GM21619 (cell line): ENCODE data around the gene AGTRAP.
A peak's percentile ranks its signal among the peaks of the same experiment; 100 is the strongest.

ENCODE experiments used
- ATAC-seq: cut with Tn5 transposase; IDR thresholded peaks from one replicate; pipeline ENCODE4 v1.9.1; 2021; ENCODE audit not compliant: unreplicated experiment

Gene AGTRAP

DNA sequence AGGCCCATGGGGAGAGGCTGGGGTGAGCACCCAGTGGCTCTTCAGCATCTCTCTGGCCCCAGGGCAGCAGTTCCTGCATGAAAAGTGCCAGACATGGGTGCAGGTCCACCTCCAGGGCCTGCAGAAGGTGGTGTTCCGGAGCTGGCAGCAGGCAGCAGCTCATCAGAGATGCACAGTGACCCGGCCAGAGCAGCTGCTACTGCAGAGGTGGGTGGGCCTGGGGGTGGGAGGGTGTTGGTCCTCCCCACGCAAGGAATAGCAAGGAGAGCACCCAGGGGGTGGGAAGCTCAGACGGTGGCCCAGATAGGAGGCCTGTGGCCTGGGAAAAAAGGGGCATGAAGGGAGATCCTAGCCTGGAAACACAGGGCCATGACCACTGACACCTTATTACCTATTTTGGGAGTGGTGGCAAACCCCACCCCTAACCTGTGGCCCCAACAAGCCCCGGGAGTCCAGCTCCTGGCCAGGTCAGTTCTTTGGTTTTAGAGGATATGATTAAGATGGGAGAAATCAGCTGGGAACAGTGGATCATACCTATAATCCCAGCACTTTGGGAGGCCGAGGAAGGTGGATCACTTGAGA lies 46.3 kb downstream of the AGTRAP start:
- no peak for ATAC-seq

DNA sequence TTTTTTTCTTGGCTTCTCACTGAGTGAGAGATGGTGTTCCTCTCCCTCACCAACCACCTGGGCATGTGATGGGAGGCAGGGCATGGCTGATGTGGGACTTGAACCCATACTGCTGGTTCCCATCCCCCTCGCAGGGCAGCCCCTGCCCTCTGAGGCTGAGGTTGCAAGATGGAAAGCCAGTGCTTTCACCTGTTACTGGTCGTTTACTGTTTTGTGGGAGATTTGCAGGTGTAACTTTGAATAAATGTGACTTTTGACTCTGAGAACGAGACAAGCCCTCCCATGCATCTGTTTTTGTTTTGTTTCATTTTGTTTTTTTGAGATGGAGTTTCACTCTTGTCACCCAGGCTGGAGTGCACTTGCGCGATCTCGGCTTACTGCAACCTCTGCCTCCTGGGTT lies 47.6 kb downstream of the AGTRAP start:
- ATAC-seq: no peak

DNA sequence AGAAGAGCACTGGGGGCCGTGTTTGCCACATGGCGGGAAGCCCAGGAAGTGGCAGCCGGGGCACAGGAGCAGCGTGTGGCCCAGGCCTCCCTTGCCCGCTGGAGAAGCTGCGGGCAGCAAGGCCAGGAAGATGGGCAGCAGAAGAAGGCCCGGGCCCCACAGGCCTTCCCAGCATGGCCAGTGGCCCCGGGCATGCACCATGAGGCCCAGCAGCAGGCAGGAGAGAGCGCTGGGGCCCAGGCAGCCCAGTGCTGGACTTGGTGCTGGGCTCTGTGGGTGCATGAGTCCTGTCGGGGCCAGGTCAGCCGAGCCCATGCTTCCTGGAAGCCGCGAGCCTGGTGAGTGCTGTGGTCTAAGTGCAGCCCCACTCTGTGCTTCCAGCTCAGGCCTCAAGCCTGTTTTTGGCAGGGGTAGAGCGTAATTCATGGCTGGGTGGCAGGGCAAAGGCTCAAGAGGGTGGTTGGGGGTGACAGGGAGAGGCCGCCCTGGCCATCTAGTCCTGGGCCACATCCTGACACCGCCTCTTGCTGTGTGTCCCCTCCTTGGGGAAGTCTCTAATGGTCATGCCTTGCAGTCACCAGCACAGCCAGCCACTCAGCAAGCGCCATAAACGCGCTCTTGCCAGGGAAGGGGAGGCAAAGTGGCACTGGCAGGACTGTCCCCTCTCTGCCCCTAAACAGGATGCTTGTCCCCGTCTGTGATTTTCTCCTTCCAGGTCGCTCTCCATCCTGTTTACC lies 48.5 kb downstream of the AGTRAP start:
- peak; percentile 15 for ATAC-seq

DNA sequence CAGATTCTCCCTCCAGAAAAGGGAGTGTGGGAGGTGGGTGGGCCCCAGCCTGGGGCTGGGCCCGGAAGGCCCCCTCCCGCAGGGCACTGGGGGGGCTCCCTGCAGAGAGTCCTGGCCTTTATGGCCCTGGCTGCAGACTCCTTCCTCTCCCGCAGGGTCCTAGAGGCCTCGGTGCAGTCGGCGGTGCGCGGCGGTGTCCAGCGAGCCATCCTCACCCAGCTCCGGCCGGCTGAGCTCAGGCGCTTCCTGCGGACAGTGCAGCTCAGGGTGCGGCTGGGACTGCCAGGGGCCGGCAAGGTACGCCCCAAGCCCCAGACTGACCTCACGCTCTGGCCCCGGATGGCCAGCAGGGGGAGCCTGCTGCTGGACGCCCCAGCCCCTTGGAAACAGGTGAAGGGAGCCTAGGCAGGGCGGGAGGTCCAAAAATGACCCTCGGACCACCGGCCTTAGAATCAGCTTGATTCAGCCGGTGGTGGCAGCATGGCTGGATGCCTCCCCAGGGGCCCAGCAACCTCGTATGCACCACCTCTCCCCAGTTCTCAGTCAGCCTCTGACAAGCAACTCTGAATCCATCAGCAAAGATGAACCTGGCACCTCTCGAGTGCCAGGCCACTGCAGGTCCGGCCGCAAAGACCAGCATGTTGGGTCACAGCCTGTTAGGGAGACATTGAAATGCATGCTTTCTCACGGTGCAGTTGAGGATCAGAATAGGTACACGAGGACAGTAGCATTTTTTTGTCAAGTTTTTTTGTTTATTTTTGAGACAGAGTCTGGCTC lies 49.2 kb downstream of the AGTRAP start:
- peak; percentile 65 for ATAC-seq

DNA sequence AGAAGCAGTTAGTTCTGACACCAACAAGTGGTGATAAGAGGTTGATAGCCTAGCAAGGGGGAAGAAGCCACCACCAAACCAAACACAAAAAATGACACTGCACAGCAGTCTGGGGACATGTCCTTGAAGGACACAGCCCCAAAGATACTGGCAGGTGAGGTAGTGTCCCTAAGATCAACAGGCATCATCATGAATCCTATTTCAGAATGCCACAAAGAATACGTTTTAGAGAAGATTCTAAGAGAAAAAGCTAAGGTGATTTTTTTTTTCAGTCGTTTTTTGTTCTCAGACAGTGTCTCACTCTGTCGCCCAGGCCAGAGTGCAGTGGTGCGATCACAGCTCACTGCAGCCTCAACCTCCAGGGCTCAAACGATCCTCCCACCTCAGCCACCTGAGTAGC lies 50.2 kb downstream of the AGTRAP start:
- ATAC-seq: no peak

DNA sequence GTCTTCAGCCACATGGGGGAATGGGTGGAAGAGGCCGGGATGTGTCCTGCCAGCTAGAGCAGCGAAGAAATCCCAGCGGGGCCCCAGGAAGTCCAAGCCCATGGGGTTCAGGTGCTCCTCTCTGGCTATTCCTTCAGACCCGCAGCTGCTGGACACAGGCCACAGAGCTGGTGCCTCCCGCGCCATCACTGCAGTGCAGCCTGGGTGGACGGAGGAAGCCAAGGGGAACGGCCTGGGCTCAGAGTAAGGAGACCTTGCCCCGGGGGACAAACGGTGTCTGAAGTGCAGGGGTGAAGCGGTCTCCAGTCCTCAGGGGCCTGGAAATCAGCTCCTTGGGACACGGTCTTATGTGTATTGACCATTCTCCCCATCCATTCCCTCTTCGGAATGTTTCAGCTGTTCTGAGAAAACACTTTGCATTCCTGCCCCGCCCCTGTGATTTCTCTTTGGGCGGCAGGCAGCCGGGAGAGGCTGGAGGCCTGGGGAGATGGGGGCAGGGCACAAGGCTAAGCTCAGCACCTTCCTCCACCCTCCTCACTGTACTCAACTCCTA lies 51.4 kb downstream of the AGTRAP start:
- no peak for ATAC-seq

DNA sequence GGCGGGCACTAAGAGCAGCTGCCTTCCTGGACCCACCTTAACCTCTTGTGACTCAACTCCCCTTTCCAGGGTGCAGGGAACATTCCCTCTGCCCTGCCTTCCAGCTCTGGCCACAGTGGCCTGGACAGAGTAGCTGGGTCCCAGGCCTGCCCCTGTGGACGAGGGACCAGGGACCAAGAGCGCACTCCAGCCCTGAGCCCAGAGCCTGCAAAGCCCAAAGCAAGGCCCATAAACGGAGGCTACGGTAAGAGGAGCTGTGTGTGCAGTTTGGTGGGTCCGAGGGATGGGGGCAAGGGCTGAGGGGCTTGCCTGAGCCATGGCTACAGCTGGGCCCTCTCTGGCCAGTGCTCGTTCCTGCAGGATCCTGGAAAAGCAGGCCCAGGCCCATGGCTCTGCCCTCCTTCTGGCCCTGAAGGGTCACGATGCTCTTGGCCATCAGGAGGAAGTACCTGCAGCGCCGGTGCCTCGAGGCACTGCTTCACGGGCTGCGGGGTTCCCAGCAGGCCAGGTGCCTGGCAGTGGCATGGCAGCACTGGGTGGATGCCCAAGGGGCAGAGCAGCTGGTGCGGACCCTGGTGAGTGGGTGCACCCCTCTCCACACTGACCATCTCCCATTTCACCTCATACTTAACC lies 52.0 kb downstream of the AGTRAP start:
- ATAC-seq: no peak

DNA sequence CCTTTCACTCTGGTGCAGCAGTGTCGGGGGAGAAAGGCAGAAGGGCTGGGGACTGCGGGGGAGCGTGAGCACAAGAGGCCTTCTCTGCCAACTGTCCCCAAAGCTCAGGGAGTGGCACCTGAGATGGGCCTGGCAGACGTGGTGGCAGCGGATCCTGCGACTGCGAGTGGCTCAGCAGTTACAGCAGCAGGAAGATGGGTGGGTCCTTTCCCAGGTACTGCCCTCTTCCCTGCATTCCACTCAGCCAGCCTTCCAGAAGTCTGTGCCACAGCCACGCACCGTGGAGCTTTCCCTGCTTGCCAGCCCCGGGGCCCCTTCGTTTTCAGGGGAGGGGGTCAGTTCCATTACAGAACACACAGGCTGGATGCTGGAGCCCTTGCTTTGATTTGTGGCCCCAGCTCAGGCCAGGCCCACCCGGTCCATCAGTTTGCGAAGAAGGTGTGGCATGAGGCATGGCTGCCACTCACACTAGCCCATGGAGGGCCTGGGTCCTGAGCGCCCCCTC lies 52.7 kb downstream of the AGTRAP start:
- ATAC-seq: no peak

DNA sequence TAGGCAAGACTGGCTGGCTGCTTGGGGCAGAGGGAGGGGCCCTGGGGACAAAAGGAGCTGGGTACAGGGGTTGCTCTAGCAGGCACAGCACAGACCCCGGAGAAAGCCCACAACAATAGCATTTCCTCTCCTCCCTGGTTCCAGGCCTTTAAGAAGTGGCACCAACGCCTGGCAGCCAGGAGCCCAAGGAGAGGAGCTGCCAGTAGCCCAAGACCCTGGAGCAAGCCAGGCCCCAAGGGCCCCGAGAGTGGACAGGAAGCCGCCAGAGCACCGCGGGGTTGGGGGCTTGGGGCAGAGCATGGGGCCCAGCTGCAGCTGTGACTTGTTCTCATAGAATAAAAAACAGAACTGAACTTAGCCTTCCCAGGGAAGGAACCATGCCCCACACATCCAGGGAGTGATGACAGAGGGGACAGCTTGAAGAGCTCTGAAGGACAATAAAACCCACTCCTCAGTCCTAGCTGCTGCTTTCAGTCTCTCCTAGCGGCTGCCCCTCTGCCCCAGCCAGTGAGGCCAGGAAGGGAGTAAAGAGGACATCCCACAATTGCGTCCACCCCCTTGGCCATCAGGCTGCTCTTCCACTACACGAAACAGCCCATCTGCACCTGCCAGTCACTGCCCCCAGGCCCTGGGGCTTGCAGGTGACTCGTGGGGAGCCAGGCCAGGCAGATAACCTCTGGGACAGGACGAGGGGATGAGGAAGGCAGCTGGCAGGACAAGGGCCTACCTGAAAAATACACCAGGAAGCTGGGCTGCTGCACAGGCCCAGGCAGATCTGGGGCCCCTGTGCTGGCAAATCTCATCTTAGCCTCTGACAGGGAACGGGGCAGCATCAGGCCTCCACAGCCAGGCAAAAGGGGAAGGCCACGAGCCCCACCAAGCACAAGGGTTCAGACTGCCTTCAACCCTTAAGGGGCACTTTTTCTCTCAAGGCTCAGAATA lies 53.5 kb downstream of the AGTRAP start:
- ATAC-seq: no peak

DNA sequence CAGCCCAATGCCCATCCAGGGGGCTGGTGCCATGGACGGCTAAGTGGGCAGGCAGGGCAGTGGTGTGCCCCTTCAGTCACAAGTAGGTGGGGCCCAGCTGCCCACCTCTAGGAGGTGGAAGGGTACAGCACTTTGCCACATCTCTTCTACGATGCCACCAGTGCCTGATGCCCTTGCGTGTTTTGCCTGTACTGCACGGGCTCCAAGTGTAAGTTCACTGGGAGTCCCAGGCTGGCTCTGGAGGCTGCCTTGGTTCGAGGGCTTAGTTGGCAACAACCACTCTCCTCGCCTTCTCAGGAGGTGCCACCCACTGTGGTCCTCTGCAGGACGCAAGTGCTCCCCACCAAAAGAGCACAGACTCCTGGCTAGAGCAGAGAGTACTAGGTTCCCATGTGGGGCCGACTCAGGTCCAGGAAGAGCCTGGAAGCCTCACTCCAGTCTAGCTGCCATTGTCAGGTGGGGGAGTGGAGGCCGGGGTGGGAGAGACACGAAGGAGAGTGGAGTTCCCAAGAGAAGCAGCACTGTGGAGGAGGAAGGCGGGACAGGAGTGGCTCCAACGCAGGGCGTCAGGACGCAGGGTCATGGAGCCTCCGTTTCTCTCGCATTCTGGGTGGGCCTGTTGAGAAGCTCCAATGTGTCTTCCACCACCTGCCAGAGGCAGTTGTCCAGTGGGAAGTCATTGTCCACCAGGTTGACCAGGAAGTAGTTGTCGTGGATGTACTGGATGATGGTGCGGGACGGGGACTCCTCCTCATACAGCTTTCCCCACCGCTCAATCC lies 54.4 kb downstream of the AGTRAP start:
- no peak for ATAC-seq

DNA sequence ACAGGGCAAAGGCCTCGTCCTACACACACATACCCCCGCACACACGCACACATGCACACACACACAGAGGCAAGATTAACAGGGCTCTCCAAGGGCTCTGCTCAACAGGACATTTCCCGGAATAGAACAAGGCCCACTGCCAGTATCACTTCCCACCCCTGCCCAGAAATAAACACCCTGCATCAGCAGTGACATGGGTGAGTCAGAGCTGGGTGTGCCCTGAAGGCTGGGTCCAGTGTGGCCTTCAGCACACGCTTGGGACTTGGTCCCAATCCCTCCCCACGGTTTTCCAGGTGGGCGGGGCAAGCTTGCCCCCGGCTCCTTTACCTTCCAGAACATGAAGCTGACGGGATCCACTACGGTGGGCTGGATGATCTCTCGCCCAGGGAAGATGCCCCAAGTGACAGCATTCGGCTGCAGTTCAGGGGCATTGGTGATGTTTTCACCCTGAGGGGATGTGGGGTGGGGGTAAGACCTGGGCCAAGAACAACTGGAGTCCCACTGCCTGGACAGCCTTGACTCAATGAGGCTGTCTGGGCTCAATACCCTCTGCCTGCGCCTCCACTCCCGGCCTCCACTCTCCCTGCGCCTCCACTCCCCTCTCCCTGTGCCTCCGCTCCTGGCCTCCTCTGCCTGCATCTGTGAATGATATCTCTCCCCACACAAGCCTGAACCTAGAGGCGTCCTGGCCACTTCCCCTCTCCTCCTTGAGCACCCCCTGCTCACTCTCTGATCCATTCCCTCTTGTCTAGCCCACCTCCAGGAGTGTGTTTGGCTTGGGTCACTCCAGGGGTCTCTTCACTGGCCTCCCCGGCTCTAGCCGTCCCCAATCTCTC lies 55.2 kb downstream of the AGTRAP start:
- no peak for ATAC-seq

DNA sequence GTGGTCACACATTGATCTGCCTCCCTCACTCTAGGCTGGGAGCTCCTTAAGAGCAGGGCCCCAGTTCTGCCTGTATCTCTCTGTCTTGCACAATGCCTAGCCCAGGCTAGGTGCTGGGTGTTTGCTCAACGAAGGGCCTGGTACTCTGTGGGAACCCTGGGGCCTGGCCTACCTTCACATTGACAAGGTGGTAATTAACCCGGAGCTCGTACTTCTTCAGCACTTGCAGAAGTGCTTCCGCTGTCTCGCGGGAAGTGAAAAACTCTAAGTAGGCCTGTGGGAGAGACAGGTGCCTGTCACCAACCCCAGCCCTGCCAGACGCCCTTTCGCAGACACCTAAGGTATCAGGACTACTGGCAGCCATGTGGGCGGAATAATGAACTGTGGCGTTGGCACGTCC lies 56.2 kb downstream of the AGTRAP start:
- no peak for ATAC-seq

DNA sequence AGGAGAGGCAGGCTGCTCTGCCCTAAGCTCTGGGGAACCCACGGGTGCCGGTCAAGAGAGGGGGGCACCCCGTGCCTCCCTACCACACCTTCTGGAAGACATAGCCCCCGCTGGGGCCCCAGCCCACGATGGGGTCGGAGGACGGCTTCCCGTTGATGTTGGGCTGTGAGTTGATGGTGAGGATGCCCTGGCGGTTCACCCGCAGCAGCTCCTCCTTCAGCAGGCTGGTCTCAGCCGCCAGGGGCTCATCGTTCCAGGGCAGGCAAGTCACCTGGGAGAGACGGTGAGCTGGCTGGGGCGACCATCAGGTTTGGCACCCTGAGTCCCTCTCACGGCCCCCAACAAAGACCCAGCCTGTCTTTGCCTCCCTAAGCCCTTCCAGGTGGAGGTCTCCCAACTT lies 57.9 kb downstream of the AGTRAP start:
- ATAC-seq: no peak

DNA sequence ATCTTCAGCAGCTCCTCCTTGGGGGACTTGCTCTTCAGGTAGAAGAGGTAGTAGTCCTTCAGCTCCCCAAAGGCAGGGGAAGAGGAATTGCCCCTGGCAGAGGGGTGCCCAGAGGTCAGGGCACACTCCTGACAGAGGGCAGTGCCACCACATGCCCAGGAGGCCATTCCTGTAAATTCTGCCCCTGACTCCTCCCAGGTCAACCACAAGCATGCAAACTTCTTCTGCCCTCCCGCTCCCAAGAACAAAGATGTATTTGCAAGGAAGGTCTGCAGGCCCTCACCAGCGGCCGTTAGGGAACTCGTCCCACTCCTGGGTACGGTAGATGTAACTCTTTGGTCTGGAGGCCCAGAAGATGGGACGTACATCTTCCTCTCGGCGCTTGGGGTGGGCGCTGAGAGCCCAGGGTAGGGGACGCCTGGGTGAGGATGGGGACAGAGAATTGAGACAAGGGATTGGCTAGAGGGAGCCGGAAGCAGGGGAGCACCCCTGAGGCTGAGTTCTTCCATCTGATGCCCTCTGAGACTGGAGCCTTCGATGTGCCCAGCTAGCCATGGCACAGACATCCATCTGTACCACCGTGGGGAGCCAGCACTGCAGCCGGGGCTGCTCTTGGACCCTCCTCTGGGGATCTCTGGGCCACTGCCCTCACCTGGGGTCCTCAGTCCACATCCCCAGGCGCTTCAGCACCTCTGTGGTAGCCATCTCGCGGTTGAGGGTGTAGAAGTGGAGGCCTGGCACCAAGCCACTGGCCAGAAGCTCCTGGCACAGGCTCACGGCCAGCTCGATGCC lies 58.7 kb downstream of the AGTRAP start:
- ATAC-seq: no peak

DNA sequence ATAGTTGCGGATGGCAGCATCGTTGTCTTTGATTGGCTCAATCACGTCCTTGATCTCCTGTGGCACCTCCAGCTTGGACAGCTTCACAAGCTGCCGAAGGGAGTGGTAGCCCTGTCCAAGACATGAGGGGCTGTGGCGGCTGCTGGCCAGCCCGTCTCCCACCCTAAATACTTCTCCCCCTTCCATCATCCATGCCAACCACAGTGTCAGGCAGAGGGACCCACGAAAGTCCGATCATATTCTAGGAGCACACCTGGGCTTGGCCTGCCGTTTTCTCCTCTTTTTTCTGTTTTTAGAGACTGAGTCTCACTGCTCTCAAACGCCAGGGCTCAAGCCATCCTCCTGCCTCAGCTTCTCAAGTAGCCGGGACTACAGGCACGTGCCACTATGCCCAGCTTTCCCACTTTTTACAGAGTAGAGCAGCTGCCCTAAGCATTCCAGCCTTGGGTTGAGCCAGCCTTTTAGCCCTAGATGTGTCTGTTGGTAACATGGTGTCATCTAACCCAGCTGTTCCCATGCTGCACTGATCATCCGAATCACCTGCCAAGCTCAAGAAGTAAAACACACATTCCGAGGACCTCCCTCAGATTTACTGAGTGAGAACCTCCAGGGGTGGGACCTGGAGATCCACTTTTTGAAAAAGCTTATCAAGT lies 59.4 kb downstream of the AGTRAP start:
- no peak for ATAC-seq

DNA sequence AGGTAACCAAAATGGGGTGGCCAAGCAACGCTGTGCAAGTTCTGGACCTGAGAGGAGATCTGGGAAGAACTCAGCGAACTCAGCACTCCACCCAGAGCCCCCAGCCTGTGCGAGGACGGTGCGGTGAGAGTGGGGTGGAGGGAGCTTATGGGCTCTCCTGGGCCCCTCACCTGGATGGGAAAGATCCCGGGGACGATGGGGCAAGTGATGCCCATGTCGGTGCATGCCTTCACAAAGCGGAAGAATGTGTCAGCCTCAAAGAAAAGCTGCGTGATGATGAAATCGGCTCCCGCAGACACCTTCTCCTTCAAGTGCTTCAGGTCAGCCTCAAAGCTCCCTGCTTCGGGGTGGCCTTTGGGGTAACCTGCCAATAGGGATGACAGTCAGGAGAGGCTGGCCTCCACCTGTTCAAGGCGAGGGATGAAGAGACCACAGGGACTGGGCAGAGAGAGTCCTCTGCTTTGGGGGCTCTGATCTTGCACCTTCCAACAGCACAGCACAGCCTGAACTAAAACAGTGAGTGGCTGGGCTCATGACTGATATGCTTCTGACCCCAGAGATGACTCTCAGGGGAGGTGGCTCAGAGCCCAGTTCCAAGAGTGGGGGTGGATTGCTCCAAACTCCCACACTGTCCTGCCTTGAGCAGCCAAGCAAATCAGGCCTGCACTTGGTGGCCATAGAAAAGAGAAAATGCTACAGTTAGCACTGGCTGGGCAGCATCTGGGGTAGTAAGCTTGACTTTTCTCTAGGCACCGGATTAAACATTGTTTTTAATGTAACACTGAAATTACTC lies 60.3 kb downstream of the AGTRAP start:
- ATAC-seq: no peak
